H1 (cell line): ENCODE measurements around the gene CERT1. TPM values are rescaled to one million over a fixed set of nuclear protein-coding genes. Genes with fewer than 3 reads are reported as not detected.
A peak's percentile ranks its signal among the peaks of the same experiment; 100 is the strongest.

Experiments
- CTCF ChIA-PET: fragments of 300-600 bp; sonication (Branson Sonifier 250); formaldehyde crosslinking; loops from one replicate; lab custom pipeline; 2021; ENCODE audit not compliant: partially characterized antibody; lab: Charles Lee
- POLR2A ChIA-PET: fragments of 300-600 bp; sonication (Branson Sonifier 250); formaldehyde crosslinking; loops from one replicate; lab custom pipeline; 2021; ENCODE audit warnings: inconsistent platforms; ENCODE audit not compliant: partially characterized antibody; lab: Charles Lee
- DNase-seq, 2 experiments: peaks; one replicate each; pipeline versions ENCODE4 v3.0.0 to v3.0.0-alpha.2; 2010 to 2022; ENCODE audit warnings: low spot score in 2 of 2, low read depth in 1 of 2, mixed read lengths in 1 of 2
- FAIRE-seq: peaks from 2 replicates; lab custom pipeline; 2011; peaks lifted over from hg19 to GRCh38; lab: Jason Lieb, UNC
- H2AFZ ChIP-seq: 2 replicates; pipeline ENCODE4 v1.8.1; 2012; ENCODE audit warnings: low read length, inconsistent platforms
- H2AK5ac ChIP-seq: 2 replicates; pipeline ENCODE4 v1.6.1; 2013; ENCODE audit warnings: low read depth, low read length
- H2BK120ac ChIP-seq: replicated peaks from 2 replicates; pipeline ENCODE3; 2013; ENCODE audit warnings: low read depth, low read length, inconsistent platforms
- H2BK12ac ChIP-seq: 2 replicates; pipeline ENCODE4 v1.6.1; 2013; ENCODE audit warnings: low read depth, low read length
- H2BK15ac ChIP-seq: 2 replicates; pipeline ENCODE4 v1.6.1; 2013; ENCODE audit warnings: low read length
- H2BK20ac ChIP-seq: 2 replicates; pipeline ENCODE4 v1.6.1; 2013; ENCODE audit warnings: low read length
- H2BK5ac ChIP-seq: 2 replicates; pipeline ENCODE4 v1.6.1; 2013; ENCODE audit warnings: low read depth, low read length
- H3K14ac ChIP-seq: 2 replicates; pipeline ENCODE4 v1.6.1; 2013; ENCODE audit warnings: inconsistent platforms; ENCODE audit not compliant: insufficient read length
- H3K18ac ChIP-seq: 2 replicates; pipeline ENCODE4 v1.6.1; 2013; ENCODE audit warnings: low read length; ENCODE audit errors: extremely low read depth
- H3K23ac ChIP-seq: 2 replicates; pipeline ENCODE4 v1.6.1; 2013; ENCODE audit warnings: inconsistent platforms; ENCODE audit not compliant: insufficient read length
- H3K23me2 ChIP-seq: 2 replicates; pipeline ENCODE4 v1.6.1; 2013; ENCODE audit warnings: low read depth, low read length
- H3K27ac ChIP-seq: 2 replicates; pipeline ENCODE4 v1.6.1; 2011; ENCODE audit warnings: low read depth, low read length, inconsistent platforms
- H3K27me3 ChIP-seq, 4 experiments: replicated peaks in 1 of 4; 1 replicate in 1 of 4; 2 replicates in 3 of 4; pipeline versions ENCODE4 v1.6.1 to v1.8.1; 2011 to 2013; ENCODE audit warnings: low read length in 3 of 4, mild to moderate bottlenecking in 3 of 4, inconsistent platforms in 2 of 4, mixed read lengths in 2 of 4, moderate library complexity in 1 of 4; ENCODE audit not compliant: control insufficient read depth in 3 of 4, insufficient read depth in 3 of 4; ENCODE audit errors: extremely low read depth in 1 of 4
- H3K36me3 ChIP-seq, 4 experiments: 2 replicates each; pipeline versions ENCODE4 v1.6.1 to v1.8.1; 2011 to 2013; ENCODE audit warnings: mild to moderate bottlenecking in 4 of 4, low read length in 3 of 4, moderate library complexity in 2 of 4, control low read depth in 1 of 4, inconsistent platforms in 1 of 4; ENCODE audit not compliant: insufficient read depth in 4 of 4, control insufficient read depth in 2 of 4
- H3K4ac ChIP-seq: replicated peaks from 2 replicates; pipeline ENCODE3; 2013; ENCODE audit warnings: low read length, low read depth, mixed read lengths, inconsistent platforms; ENCODE audit not compliant: insufficient read length
- H3K4me1 ChIP-seq, 4 experiments: replicated peaks in 1 of 4; 1 replicate in 1 of 4; 2 replicates in 3 of 4; pipeline versions ENCODE4 v1.6.1 to v1.8.1; 2011 to 2013; ENCODE audit warnings: low read length in 3 of 4, inconsistent platforms in 2 of 4, mixed read lengths in 1 of 4; ENCODE audit not compliant: insufficient read depth in 4 of 4, control insufficient read depth in 3 of 4
- H3K4me2 ChIP-seq, 2 experiments: 2 replicates each; pipeline versions ENCODE4 v1.6.1 to v1.8.1; 2011 to 2013; ENCODE audit warnings: low read depth in 2 of 2, low read length in 2 of 2, control low read depth in 1 of 2, inconsistent platforms in 1 of 2, mild to moderate bottlenecking in 1 of 2; ENCODE audit not compliant: insufficient read depth in 1 of 2
- H3K4me3 ChIP-seq, 4 experiments: fragments of 200-600, 300-600 bp in 1 of 4; sonication (generic), shearing (Covaris generic), sonication (Bioruptor Twin) in 1 of 4; 2 replicates each; pipeline versions ENCODE4 v1.5.1 to v1.8.1; 2011 to 2016; ENCODE audit warnings: low read length in 4 of 4, low read depth in 3 of 4, control low read depth in 2 of 4, inconsistent platforms in 2 of 4, mild to moderate bottlenecking in 2 of 4, mixed read lengths in 1 of 4, moderate library complexity in 1 of 4; ENCODE audit not compliant: insufficient read depth in 2 of 4; ENCODE audit errors: extremely low read depth in 1 of 4
- H3K56ac ChIP-seq: replicated peaks from 2 replicates; pipeline ENCODE3; 2013; ENCODE audit warnings: low read depth, mild to moderate bottlenecking, mixed read lengths, low read length, inconsistent platforms; ENCODE audit not compliant: insufficient read length
- H3K79me1 ChIP-seq: 2 replicates; pipeline ENCODE4 v1.6.1; 2013; ENCODE audit warnings: low read depth, low read length, control low read depth
- H3K79me2 ChIP-seq, 2 experiments: 2 replicates each; pipeline versions ENCODE4 v1.6.1 to v1.8.1; 2012 to 2013; ENCODE audit warnings: low read length in 2 of 2, mild to moderate bottlenecking in 2 of 2, inconsistent platforms in 1 of 2; ENCODE audit not compliant: insufficient read depth in 2 of 2, control insufficient read depth in 1 of 2
- H3K9ac ChIP-seq, 4 experiments: replicated peaks in 1 of 4; 1 replicate in 1 of 4; 2 replicates in 3 of 4; pipeline versions ENCODE4 v1.6.1 to v1.8.1; 2011 to 2013; ENCODE audit warnings: low read depth in 3 of 4, low read length in 3 of 4, control low read depth in 2 of 4, mild to moderate bottlenecking in 2 of 4, moderate library complexity in 2 of 4, inconsistent platforms in 1 of 4; ENCODE audit errors: extremely low read depth in 1 of 4
- H3K9me3 ChIP-seq, 2 experiments: 2 replicates each; pipeline versions ENCODE4 v1.6.1 to v1.8.1; 2012 to 2013; ENCODE audit warnings: mild to moderate bottlenecking in 2 of 2, moderate library complexity in 2 of 2, control low read depth in 1 of 2, inconsistent platforms in 1 of 2, low read depth in 1 of 2, low read length in 1 of 2, mixed read lengths in 1 of 2; ENCODE audit not compliant: insufficient read depth in 2 of 2
- H4K20me1 ChIP-seq, 2 experiments: replicated peaks in 1 of 2; 2 replicates each; pipeline versions ENCODE3 to v1.8.1; 2011 to 2013; ENCODE audit warnings: inconsistent platforms in 2 of 2, low read length in 2 of 2, mild to moderate bottlenecking in 1 of 2; ENCODE audit not compliant: insufficient read depth in 2 of 2, control insufficient read depth in 1 of 2
- H4K5ac ChIP-seq: 2 replicates; pipeline ENCODE4 v1.6.1; 2013; ENCODE audit warnings: low read length, low read depth, mixed read lengths, inconsistent platforms; ENCODE audit not compliant: insufficient read length
- H4K8ac ChIP-seq: 2 replicates; pipeline ENCODE4 v1.8.0; 2013; ENCODE audit warnings: mild to moderate bottlenecking, moderate library complexity, low read length, inconsistent platforms; ENCODE audit not compliant: insufficient read depth; ENCODE audit errors: extremely low read depth
- H4K91ac ChIP-seq: replicated peaks from 2 replicates; pipeline ENCODE3; 2013; ENCODE audit warnings: low read length, mixed read lengths, inconsistent platforms; ENCODE audit not compliant: insufficient read length
- BCL11A ChIP-seq, 2 experiments: IDR thresholded peaks; one replicate each; pipeline ENCODE4 v1.6.1; 2011; ENCODE audit warnings: low read depth in 2 of 2, low read length in 2 of 2, mild to moderate bottlenecking in 2 of 2
- CBX5 ChIP-seq: fragments of 300-800, 300-1000 bp; sonication (generic); IDR thresholded peaks from 2 replicates; pipeline ENCODE4 v1.7.1; 2016; ENCODE audit warnings: antibody characterized with exemption, low read length, low read depth
- FOSL1 ChIP-seq: IDR thresholded peaks from 2 replicates; pipeline ENCODE4 v1.6.1; 2011; ENCODE audit warnings: mild to moderate bottlenecking, low read depth, low read length, moderate library complexity; ENCODE audit not compliant: insufficient read depth
- KDM5A ChIP-seq: fragments of 200-600 bp; IDR thresholded peaks from 2 replicates; pipeline ENCODE4 v1.7.1; 2012; ENCODE audit warnings: mild to moderate bottlenecking, low read length, inconsistent platforms, mixed read lengths
- NANOG ChIP-seq: IDR thresholded peaks from 2 replicates; pipeline ENCODE4 v1.6.1; 2011; ENCODE audit warnings: low read length, low read depth, mild to moderate bottlenecking, inconsistent platforms; ENCODE audit not compliant: insufficient read depth, poor library complexity, severe bottlenecking
- POLR2AphosphoS5 ChIP-seq: IDR thresholded peaks from 2 replicates; pipeline ENCODE4 v1.6.1; 2011; ENCODE audit warnings: low read depth, low read length
- SAP30 ChIP-seq: fragments of 300-600 bp; sonication (generic); IDR thresholded peaks from 2 replicates; pipeline ENCODE4 v1.7.1; 2012; ENCODE audit warnings: low read length, moderate library complexity, mild to moderate bottlenecking, inconsistent platforms; ENCODE audit not compliant: insufficient read depth, insufficient replicate concordance
- SRF ChIP-seq: IDR thresholded peaks from 2 replicates; pipeline ENCODE4 v1.6.1; 2011; ENCODE audit warnings: mild to moderate bottlenecking, low read depth, low read length, moderate library complexity
- TAF1 ChIP-seq: IDR thresholded peaks from 2 replicates; pipeline ENCODE4 v1.6.1; 2011; ENCODE audit warnings: mild to moderate bottlenecking, low read depth, low read length
- TEAD4 ChIP-seq: IDR thresholded peaks from 2 replicates; pipeline ENCODE4 v1.6.1; 2012; ENCODE audit warnings: low read depth, low read length, inconsistent platforms, mixed read lengths
- WGBS, 2 experiments: shearing (Covaris generic) in 1 of 2; methylation state at CpG; one replicate each; pipeline versions ENCODE4 v1.1.6 to v1.1.7; 2013 to 2015; ENCODE audit warnings: low lambda C conversion rate in 2 of 2, mixed read lengths in 2 of 2, inconsistent platforms in 1 of 2, low coverage in 1 of 2, missing lambda C conversion rate in 1 of 2; ENCODE audit not compliant: insufficient replicate concordance in 2 of 2, insufficient coverage in 1 of 2, insufficient read length in 1 of 2; ENCODE audit errors: extremely low coverage in 1 of 2, missing lambda C conversion rate in 1 of 2; 5-methylcytosine and 5-hydroxymethylcytosine counted together
- polyA plus RNA-seq, 7 experiments: library from polyadenylated mRNA; depleted of rRNA in 3 of 7; stranded (reverse) in 5 of 7; unstranded in 2 of 7; fragments of >200 nt in 5 of 7; fragments of 200-250 nt in 2 of 7; gene quantifications; 1 replicate in 5 of 7; 2 replicates in 1 of 7; 4 replicates in 1 of 7; pipeline versions ENCODE4 v1.2.1 to v1.2.3, GENCODE V29; 2011 to 2013; ENCODE audit warnings: missing spikeins in 2 of 7, mixed read lengths in 2 of 7
- total RNA-seq: library from RNA; stranded (reverse); fragmentation: NEBNext Ultra II Directional; extraction: Animal tissue kit (Norgen Biotek cat#: 25700); gene quantifications from 2 replicates; pipeline ENCODE4 v1.2.1, GENCODE V29; 2021
- TF ChIP-seq, protein P1 (sequence below): IDR thresholded peaks from 2 replicates; pipeline ENCODE4 v1.6.1; 2011; ENCODE audit warnings: low read depth, mild to moderate bottlenecking, low read length; ENCODE audit not compliant: insufficient read depth

Gene CERT1
- total and polyA plus RNA-seq, 2 of the 8 experiments (the other 6 are each of a cell fraction or from before 2014, with no cell fraction given) = 7.8 to 55.3 TPM

- POLR2A ChIA-PET = interaction anchor here (1.0 to 1.9 kb wide), 9 partner anchors 14 to 281 kb away, joined by 3 to 14 read pairs (median 4); partner anchors contain the start of gene ANKRD31
- no peaks in the 10 kb centered on the region; a peak in 1 of 4 replicates for H3K9me3 ChIP-seq
- peak within 1 kb of the TSS; percentile 46 for H3K4ac ChIP-seq
- FAIRE-seq = peak; percentile 78
- no peaks in the 10 kb centered on the region for H3K27me3 ChIP-seq
- H4K91ac ChIP-seq = peak within 1 kb of the TSS; percentile 70
- H3K4me1 ChIP-seq = peaks cover 0 to 3% (median 2%) of the 10 kb centered on the region in 4 experiments; a peak in 3 of 7 replicates
- no peak within 1 kb of the TSS for H2BK20ac ChIP-seq
- no peak within 1 kb of the TSS for H2AK5ac ChIP-seq
- H3K79me1 ChIP-seq = no peaks in the 10 kb centered on the region
- H3K23me2 ChIP-seq = peaks cover 4% of the 10 kb centered on the region
- WGBS, 2 experiments = 1% methylated on average over 52 of the region's 56 CpGs; no CpG with 5 or more reads in 1 of the 2 experiments
- CTCF ChIA-PET = interaction anchor here (0.6 to 1.6 kb wide), 16 partner anchors 10 to 410 kb away, joined by 3 to 11 read pairs (median 4); partner anchors contain the start of gene ANKRD31
- H4K8ac ChIP-seq = peak within 1 kb of the TSS; percentile 94; the same call in 1 of the 2 replicates
- H2AFZ ChIP-seq = peak within 1 kb of the TSS; percentile 82
- H2BK15ac ChIP-seq = peak within 1 kb of the TSS; percentile 82; the same call in 1 of the 2 replicates
- H4K20me1 ChIP-seq = peaks cover 15 to 19% of the 10 kb centered on the region in 2 experiments
- peak within 1 kb of the TSS; percentile 70 for H3K56ac ChIP-seq
- peak within 1 kb of the TSS; percentile 81 to 98 for H3K4me2 ChIP-seq
- peak within 1 kb of the TSS; percentile 72 to 90 (median 78) for H3K9ac ChIP-seq
- peak within 1 kb of the TSS; percentile 78 for H3K27ac ChIP-seq
- peak within 1 kb of the TSS; percentile 88 for H3K18ac ChIP-seq
- peaks cover 0 to 12% (median 3%) of the 10 kb centered on the region in 4 experiments; a peak in 4 of 8 replicates for H3K36me3 ChIP-seq
- no peak within 1 kb of the TSS for H3K14ac ChIP-seq
- H3K23ac ChIP-seq = no peak within 1 kb of the TSS
- H2BK12ac ChIP-seq = peak within 1 kb of the TSS; percentile 52
- peak within 1 kb of the TSS; percentile 84 to 96 (median 90) for H3K4me3 ChIP-seq
- H2BK5ac ChIP-seq = peak within 1 kb of the TSS; percentile 98
- peaks cover 37 to 46% of the 10 kb centered on the region in 2 experiments for H3K79me2 ChIP-seq
- H4K5ac ChIP-seq = peak within 1 kb of the TSS; percentile 78
- H2BK120ac ChIP-seq = peak within 1 kb of the TSS; percentile 52
- peak; percentile 93 to 99 for DNase-seq
- TF ChIP-seq POLR2AphosphoS5 (peak; percentile 95), TEAD4 (0 out of 2 replicates have a peak, but pooled peaks have one; percentile 23), KDM5A (no peak; the same call in 1 of the 2 replicates), CBX5 (no peak), NANOG (no peak), SRF (no peak), SAP30 (no peak), FOSL1 (no peak), TAF1 (peak; percentile 92), BCL11A (IDR thresholded peaks at IDR 0.05; ENCODE audit: low read depth in 2 of 2, low read length in 2 of 2) (no peak)
- TF ChIP-seq, protein P1, sequence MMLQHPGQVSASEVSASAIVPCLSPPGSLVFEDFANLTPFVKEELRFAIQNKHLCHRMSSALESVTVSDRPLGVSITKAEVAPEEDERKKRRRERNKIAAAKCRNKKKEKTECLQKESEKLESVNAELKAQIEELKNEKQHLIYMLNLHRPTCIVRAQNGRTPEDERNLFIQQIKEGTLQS = no peak
Measured at GRCh38 chr5:75336615-75337336, 174.7 kb downstream of the CERT1 start, which contains the start of gene HMGCR. Gene HMGCR, plus strand, starts transcription at chr5:75337220. Its CDS starts 5,386 bp downstream, at chr5:75342606.
